Measurements from ENCODE around the gene ING5.

ING5 gene

GRCh38 chr2:241653210-241653750 lies 48.6 kb upstream of the ING5 start:
- Histone ChIP-seq H3K4me3 (replicated peaks; ENCODE audit: insufficient read depth, low read length) (no peak overlapping the region), H3K27ac (replicated peaks) (no peak overlapping the region), H3K27me3 (ENCODE audit: insufficient read depth, poor library complexity, severe bottlenecking) (no peaks in the 10 kb centered on the region)
- no peak for DNase-seq (ENCODE audit: low read depth in 1 of 2, low spot score in 1 of 2)
- TF ChIP-seq SPI1 (IDR thresholded peaks at IDR 0.05; ENCODE audit: borderline replicate concordance, low read depth) (no peak), GABPA (IDR thresholded peaks at IDR 0.05; ENCODE audit: low read depth) (no peak), REST (IDR thresholded peaks at IDR 0.05; ENCODE audit: insufficient replicate concordance, low read depth) (no peak), CTCF (IDR thresholded peaks at IDR 0.05; ENCODE audit: insufficient read depth, low read length) (no peak), POLR2AphosphoS5 (IDR thresholded peaks at IDR 0.05; ENCODE audit: low read depth) (no peak)

GRCh38 chr2:241654551-241654950 lies 47.3 kb upstream of the ING5 start:
- Histone ChIP-seq H3K4me3 (replicated peaks; ENCODE audit: insufficient read depth, low read length) (no peak overlapping the region), H3K27ac (replicated peaks) (no peak overlapping the region), H3K27me3 (ENCODE audit: insufficient read depth, poor library complexity, severe bottlenecking) (no peaks in the 10 kb centered on the region)
- TF ChIP-seq POLR2AphosphoS5 (IDR thresholded peaks at IDR 0.05; ENCODE audit: low read depth), result no peak
- no peak for TF ChIP-seq SPI1 (IDR thresholded peaks at IDR 0.05; ENCODE audit: borderline replicate concordance, low read depth)
- no peak for DNase-seq (ENCODE audit: low read depth in 1 of 2, low spot score in 1 of 2)

GRCh38 chr2:241655516-241656189 lies 46.2 kb upstream of the ING5 start:
- H3K27ac ChIP-seq (replicated peaks), result no peak overlapping the region
- no peak overlapping the region for H3K4me3 ChIP-seq (replicated peaks; ENCODE audit: insufficient read depth, low read length)
- TF ChIP-seq SPI1 (IDR thresholded peaks at IDR 0.05; ENCODE audit: borderline replicate concordance, low read depth), result no peak
- no peak for TF ChIP-seq GABPA (IDR thresholded peaks at IDR 0.05; ENCODE audit: low read depth)
- no peak for TF ChIP-seq REST (IDR thresholded peaks at IDR 0.05; ENCODE audit: insufficient replicate concordance, low read depth)
- TF ChIP-seq POLR2AphosphoS5 (IDR thresholded peaks at IDR 0.05; ENCODE audit: low read depth), result no peak
- TF ChIP-seq CTCF (IDR thresholded peaks at IDR 0.05; ENCODE audit: insufficient read depth, low read length), result no peak
- H3K27me3 ChIP-seq (ENCODE audit: insufficient read depth, poor library complexity, severe bottlenecking), result no peaks in the 10 kb centered on the region
- DNase-seq (ENCODE audit: low read depth in 1 of 2, low spot score in 1 of 2), result no peak

- DNase-seq (ENCODE audit: low read depth in 1 of 2, low spot score in 1 of 2), result no peak
- H3K27ac ChIP-seq (replicated peaks), result no peak overlapping the region
- no peaks in the 10 kb centered on the region for H3K27me3 ChIP-seq (ENCODE audit: insufficient read depth, poor library complexity, severe bottlenecking)
- TF ChIP-seq GABPA (IDR thresholded peaks at IDR 0.05; ENCODE audit: low read depth) (no peak), REST (IDR thresholded peaks at IDR 0.05; ENCODE audit: insufficient replicate concordance, low read depth) (no peak), POLR2AphosphoS5 (IDR thresholded peaks at IDR 0.05; ENCODE audit: low read depth) (no peak), SPI1 (IDR thresholded peaks at IDR 0.05; ENCODE audit: borderline replicate concordance, low read depth) (no peak), CTCF (IDR thresholded peaks at IDR 0.05; ENCODE audit: insufficient read depth, low read length) (no peak)
- no peak overlapping the region for H3K4me3 ChIP-seq (replicated peaks; ENCODE audit: insufficient read depth, low read length)
Observed at GRCh38 chr2:241656190-241656741, 45.6 kb upstream of the ING5 start.

Measured in HL-60 (cell line).